Fibroblast of villous mesenchyme (primary cell): ENCODE data around the gene AIF1L. TPM values are rescaled to one million over a fixed set of nuclear protein-coding genes. Genes with fewer than 3 reads are reported as not detected.

ENCODE experiments used
- DNase-seq: peaks from one replicate; pipeline ENCODE4 v3.0.0-alpha.2; 2010; ENCODE audit warnings: low read depth
- H3K4me3 ChIP-seq: 2 replicates; pipeline ENCODE4 v1.5.1; 2011; ENCODE audit warnings: low read depth, mild to moderate bottlenecking, low read length
- total RNA-seq: library from RNA; depleted of rRNA; stranded (reverse); fragments of >200 nt; gene quantifications from 2 replicates; pipeline ENCODE4 v1.2.3, GENCODE V29; 2012
- TF ChIP-seq, protein P1 (sequence below): IDR thresholded peaks from 2 replicates; pipeline ENCODE4 v1.5.1; 2012; ENCODE audit warnings: low read depth, mild to moderate bottlenecking, low read length; ENCODE audit not compliant: insufficient read depth

Gene AIF1L
- total RNA-seq, 1 donor, result 0.43 TPM

DNA sequence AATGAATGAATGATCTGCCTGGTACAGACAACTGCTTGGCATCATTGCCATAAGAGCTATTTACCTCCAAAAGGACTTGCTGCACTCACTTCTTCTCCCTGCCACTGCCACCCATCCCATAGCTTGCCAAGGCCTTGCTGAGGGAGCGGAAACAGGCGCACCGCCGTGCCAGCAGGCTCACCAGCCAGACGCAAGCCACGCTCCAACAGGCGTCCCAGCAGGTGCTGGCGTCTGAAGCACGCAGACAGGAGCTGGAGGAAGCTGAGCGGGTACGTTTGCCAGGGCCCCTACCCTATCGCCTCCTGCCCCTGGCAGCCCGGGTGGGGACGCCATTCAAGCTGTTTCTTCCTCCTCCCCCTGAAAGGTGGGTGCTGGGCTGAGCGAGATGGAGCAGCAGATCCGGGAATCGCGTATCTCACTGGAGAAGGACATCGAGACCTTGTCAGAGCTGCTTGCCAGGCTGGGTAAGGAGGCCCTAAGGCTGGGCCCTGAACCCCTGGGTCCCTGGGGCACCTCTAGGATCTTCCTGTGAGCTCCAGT is 8.9 kb upstream of the AIF1L start:
- H3K4me3 ChIP-seq, result no peak overlapping the region
- TF ChIP-seq, protein P1, sequence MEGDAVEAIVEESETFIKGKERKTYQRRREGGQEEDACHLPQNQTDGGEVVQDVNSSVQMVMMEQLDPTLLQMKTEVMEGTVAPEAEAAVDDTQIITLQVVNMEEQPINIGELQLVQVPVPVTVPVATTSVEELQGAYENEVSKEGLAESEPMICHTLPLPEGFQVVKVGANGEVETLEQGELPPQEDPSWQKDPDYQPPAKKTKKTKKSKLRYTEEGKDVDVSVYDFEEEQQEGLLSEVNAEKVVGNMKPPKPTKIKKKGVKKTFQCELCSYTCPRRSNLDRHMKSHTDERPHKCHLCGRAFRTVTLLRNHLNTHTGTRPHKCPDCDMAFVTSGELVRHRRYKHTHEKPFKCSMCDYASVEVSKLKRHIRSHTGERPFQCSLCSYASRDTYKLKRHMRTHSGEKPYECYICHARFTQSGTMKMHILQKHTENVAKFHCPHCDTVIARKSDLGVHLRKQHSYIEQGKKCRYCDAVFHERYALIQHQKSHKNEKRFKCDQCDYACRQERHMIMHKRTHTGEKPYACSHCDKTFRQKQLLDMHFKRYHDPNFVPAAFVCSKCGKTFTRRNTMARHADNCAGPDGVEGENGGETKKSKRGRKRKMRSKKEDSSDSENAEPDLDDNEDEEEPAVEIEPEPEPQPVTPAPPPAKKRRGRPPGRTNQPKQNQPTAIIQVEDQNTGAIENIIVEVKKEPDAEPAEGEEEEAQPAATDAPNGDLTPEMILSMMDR, result no peak

DNA sequence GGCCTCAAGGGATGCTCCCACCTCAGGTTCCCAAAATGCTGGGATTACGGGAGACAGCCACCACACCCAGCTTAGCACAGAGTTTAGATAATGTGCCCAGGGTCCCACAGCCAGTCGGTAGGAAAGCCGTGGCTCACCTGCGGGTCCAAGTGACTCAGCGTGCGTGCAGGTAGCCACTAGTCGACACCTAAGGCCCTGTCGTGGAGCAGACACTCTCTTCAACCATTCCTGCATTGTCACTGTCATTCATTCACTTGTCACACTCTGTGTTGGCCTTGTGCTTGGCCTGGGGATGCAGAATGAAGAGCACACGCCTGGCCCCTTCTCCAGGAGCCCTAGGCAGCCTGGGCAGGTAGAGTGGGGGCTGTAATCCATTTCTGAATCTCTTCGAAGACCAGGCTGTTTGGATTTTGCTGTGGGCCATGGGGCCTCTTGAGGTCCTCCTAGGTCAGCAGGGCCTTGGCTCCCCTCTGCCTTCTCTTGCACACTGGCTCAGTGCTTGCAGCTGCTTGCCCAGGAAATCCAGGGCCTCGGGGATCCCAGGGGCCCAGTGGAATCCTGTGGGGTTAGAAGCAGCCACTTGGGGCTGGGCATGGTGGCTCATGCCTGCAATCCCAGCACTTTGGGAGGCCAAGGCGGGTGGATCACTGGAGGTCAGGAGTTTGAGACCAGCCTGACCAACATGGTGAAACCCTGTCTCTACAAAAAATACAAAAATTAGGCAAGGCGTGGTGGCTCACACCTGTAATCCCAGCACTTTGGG is 6.1 kb upstream of the AIF1L start:
- no peak for DNase-seq
- H3K4me3 ChIP-seq, result no peak overlapping the region
- TF ChIP-seq, protein P1, result no peak

More for the DNA sequence above, 8.9 kb upstream of the AIF1L start:
- DNase-seq, result no peak

DNA sequence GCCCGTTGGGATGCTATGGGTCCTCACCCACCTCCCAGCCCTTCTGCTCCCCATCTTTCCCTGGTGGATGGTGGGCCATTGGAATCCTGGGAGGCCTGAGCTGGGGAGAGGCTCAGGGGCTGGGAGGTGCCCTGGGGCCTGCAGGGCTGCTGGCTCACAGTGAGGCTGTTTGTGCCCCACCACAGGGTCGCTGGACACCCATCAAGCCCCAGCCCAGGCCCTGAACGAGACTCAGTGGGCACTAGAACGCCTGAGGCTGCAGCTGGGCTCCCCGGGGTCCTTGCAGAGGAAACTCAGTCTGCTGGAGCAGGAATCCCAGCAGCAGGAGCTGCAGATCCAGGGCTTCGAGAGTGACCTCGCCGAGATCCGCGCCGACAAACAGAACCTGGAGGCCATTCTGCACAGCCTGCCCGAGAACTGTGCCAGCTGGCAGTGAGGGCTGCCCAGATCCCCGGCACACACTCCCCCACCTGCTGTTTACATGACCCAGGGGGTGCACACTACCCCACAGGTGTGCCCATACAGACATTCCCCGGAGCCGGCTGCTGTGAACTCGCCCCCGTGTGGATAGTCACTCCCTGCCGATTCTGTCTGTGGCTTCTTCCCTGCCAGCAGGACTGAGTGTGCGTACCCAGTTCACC is 4.9 kb upstream of the AIF1L start:
- DNase-seq, result no peak
- no peak overlapping the region for H3K4me3 ChIP-seq
- TF ChIP-seq, protein P1, result no peak

DNA sequence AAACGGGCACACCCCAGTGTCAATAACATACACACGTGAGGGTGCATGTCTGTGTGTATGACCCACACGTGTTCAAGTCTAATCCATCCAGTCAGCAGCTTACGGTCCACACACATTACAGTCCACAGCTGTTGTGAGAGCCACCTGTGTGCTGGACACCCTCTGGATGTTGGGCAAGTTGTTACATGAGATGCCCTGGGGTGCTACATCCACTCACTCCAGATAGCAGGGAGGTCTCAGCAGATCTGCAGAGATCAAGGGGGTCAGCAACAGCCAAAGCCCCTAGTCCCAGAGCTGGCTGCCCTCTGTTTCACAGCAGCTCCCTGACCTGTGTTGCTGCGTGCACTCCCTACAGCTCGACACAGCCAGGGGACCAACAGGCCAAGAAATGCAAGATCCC is 4.3 kb upstream of the AIF1L start:
- TF ChIP-seq, protein P1, result no peak
- DNase-seq, result no peak
- no peak overlapping the region for H3K4me3 ChIP-seq

DNA sequence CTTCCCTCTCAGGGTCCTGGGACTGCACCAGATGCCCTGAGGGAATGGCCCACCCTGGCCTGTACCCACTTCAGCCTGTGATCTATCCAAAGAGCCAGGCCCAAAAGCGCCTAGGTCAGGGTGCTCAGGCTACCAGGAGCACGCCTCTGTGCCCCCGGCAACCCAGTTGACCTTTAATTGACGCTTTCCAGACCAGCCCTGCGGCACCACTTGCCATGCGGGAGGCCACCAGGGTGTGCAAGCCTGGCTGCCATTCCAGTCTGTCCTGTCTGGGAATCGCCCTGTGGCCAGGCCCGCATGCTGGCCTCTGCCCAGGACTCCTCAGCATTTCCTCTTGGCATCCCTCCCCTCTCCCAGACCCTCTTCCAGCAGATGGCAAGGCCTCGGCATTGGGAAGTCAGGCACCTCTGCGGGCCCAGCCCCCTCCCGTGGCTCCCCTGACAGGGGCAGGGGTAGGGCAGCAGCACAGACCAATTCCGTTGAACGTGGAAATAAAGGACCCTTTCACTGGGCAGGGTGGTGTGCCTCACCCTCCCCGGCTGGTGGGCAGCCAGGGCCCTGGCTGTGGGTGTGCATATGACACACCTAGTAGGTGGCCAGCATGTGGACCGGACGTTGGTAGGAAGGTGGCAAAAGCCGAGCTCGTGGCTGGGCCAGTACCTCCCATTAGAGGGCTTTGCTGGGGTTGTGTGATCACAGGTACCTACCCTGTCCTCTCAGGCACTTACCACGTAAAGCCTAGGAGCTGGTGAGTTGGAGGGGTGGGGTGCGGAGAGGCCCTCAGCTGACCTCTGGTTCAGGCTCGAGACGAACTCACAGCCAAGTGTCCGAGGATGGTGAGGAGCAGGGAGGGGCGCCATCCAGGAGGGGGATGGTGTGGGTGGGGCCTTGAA is 3.5 kb upstream of the AIF1L start:
- no peak for DNase-seq
- no peak overlapping the region for H3K4me3 ChIP-seq
- TF ChIP-seq, protein P1, result no peak

DNA sequence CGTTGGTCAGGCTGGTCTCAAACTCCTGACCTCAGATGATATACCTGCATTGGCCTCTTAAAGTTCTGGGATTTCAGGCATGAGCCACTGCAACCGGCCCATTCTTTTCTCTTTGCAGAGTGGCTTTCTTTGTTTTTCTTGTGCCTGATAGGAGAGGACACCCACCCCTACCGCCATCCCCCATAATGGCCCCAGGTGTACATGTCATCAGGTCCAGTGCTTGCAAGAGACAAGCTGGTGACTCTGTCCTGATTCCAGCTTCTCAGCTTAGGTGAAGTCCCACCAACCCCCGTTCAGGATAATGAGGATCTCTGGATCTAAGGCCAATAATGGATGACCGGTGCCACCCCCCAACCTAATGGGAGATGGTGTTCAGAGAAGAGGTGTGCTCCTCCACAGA is 2.3 kb upstream of the AIF1L start:
- H3K4me3 ChIP-seq, result no peak overlapping the region
- DNase-seq, result no peak
- TF ChIP-seq, protein P1, result no peak
